Suprapubic skin (tissue), 4 donors: ENCODE results near the gene MICAL2.

ENCODE experiments used
- POLR2A ChIP-seq, 2 donors: fragments of 450-650 bp; IDR thresholded peaks; one replicate each; pipeline ENCODE4 v1.6.1; 2017; ENCODE audit warnings: antibody characterized with exemption in 2 of 2, mild to moderate bottlenecking in 2 of 2, moderate library complexity in 2 of 2
- POLR2AphosphoS5 ChIP-seq, 3 donors: sonication (generic); formaldehyde crosslinking; IDR thresholded peaks; one replicate each; pipeline ENCODE4 v1.6.1; 2017; ENCODE audit warnings: antibody characterized with exemption in 3 of 3
- TF ChIP-seq, protein P1 (sequence below), 2 donors: fragments of 200-600 bp in 1 of 2; fragments of 450-650 bp in 1 of 2; sonication (generic) in 1 of 2; IDR thresholded peaks; one replicate each; pipeline ENCODE4 v1.5.1; 2016 to 2019; ENCODE audit warnings: antibody characterized with exemption in 2 of 2, mild to moderate bottlenecking in 1 of 2, moderate library complexity in 1 of 2

DNA sequence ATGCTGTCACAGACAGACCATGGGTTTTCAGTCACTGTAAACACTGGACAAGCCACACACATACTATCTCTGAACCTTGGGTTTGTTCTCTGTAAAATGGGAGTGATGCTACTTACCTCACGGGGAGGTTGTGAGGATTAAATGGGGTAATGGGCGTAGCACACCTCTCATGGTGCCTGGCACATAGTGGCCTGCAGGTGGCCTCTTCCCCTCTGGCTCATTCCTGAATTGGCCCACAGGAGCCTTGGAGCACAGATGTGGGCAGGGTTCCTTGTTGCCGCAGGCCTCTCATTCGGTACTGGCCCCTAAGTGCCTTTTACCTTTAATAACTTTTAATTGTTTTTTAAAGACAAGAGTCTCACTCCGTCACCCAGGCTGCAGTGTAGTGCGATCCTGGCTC lies 11.7 kb downstream of the MICAL2 start:
- TF ChIP-seq, protein P1, sequence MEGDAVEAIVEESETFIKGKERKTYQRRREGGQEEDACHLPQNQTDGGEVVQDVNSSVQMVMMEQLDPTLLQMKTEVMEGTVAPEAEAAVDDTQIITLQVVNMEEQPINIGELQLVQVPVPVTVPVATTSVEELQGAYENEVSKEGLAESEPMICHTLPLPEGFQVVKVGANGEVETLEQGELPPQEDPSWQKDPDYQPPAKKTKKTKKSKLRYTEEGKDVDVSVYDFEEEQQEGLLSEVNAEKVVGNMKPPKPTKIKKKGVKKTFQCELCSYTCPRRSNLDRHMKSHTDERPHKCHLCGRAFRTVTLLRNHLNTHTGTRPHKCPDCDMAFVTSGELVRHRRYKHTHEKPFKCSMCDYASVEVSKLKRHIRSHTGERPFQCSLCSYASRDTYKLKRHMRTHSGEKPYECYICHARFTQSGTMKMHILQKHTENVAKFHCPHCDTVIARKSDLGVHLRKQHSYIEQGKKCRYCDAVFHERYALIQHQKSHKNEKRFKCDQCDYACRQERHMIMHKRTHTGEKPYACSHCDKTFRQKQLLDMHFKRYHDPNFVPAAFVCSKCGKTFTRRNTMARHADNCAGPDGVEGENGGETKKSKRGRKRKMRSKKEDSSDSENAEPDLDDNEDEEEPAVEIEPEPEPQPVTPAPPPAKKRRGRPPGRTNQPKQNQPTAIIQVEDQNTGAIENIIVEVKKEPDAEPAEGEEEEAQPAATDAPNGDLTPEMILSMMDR (IDR thresholded peaks at IDR 0.05), result peak in 1 of 2 donors; percentile 34
- TF ChIP-seq POLR2A (IDR thresholded peaks at IDR 0.05), result no peak
- no peak for TF ChIP-seq POLR2AphosphoS5 (IDR thresholded peaks at IDR 0.05)
